Epithelial cell of esophagus (primary cell): ENCODE results near the gene CCDC8.
A peak's percentile ranks its signal among the peaks of the same experiment; 100 is the strongest.

Experiments used
- DNase-seq: peaks from one replicate; pipeline ENCODE4 v3.0.0; 2010; ENCODE audit warnings: low read depth
- H3K4me3 ChIP-seq: 2 replicates; pipeline ENCODE4 v1.5.1; 2011; ENCODE audit warnings: mild to moderate bottlenecking, low read length, control low read depth
- CTCF ChIP-seq: IDR thresholded peaks from 2 replicates; pipeline ENCODE4 v1.5.1; 2011; ENCODE audit warnings: low read depth, mild to moderate bottlenecking, low read length, control low read depth, inconsistent platforms; ENCODE audit not compliant: insufficient read depth; ENCODE audit errors: missing control alignments

CCDC8 gene

GRCh38 chr19:46452186-46452585, 38.8 kb upstream of the CCDC8 start:
- TF ChIP-seq CTCF, result no peak
- DNase-seq, result no peak
- H3K4me3 ChIP-seq, result no peak overlapping the region

- DNase-seq, result peak; percentile 81
- H3K4me3 ChIP-seq, result no peak overlapping the region
- no peak for TF ChIP-seq CTCF
These were observed 38.0 kb upstream of the CCDC8 start for GRCh38 chr19:46451352-46451751.

- no peak overlapping the region for H3K4me3 ChIP-seq
- no peak for DNase-seq
- TF ChIP-seq CTCF, result no peak
These were observed 37.4 kb upstream of the CCDC8 start for GRCh38 chr19:46450737-46451136.

- TF ChIP-seq CTCF, result no peak
- no peak for DNase-seq
- H3K4me3 ChIP-seq, result no peak overlapping the region
These were observed 35.9 kb upstream of the CCDC8 start for GRCh38 chr19:46449228-46449627.

GRCh38 chr19:46448601-46449000, 35.2 kb upstream of the CCDC8 start:
- no peak overlapping the region for H3K4me3 ChIP-seq
- DNase-seq, result no peak
- TF ChIP-seq CTCF, result no peak

GRCh38 chr19:46447824-46448223, 34.5 kb upstream of the CCDC8 start:
- no peak overlapping the region for H3K4me3 ChIP-seq
- TF ChIP-seq CTCF, result no peak
- DNase-seq, result no peak

GRCh38 chr19:46447006-46447405, 33.6 kb upstream of the CCDC8 start:
- H3K4me3 ChIP-seq, result no peak overlapping the region
- no peak for TF ChIP-seq CTCF
- no peak for DNase-seq
